Neuronal stem cell (in vitro differentiated cells): Measurements from ENCODE around the gene TOMM22.

Experiments
- DNase-seq: peaks from one replicate; pipeline ENCODE4 v3.0.0-alpha.2; 2013; ENCODE audit warnings: low spot score
- H2AFZ ChIP-seq: one replicate; pipeline ENCODE4 v1.6.1; 2013; ENCODE audit warnings: mild to moderate bottlenecking, low read length, inconsistent platforms
- H2AK5ac ChIP-seq: 2 replicates; pipeline ENCODE4 v1.6.1; 2013; ENCODE audit warnings: low read depth, mild to moderate bottlenecking, inconsistent platforms, low read length, moderate library complexity, mixed read lengths
- H2BK120ac ChIP-seq: 2 replicates; pipeline ENCODE4 v1.6.1; 2013; ENCODE audit warnings: low read depth, mild to moderate bottlenecking, inconsistent platforms, low read length, moderate library complexity, mixed read lengths
- H2BK12ac ChIP-seq: one replicate; pipeline ENCODE4 v1.6.1; 2013; ENCODE audit warnings: low read length, inconsistent platforms
- H2BK15ac ChIP-seq: 2 replicates; pipeline ENCODE4 v1.6.1; 2013; ENCODE audit warnings: mild to moderate bottlenecking, low read length, inconsistent platforms, mixed read lengths
- H2BK5ac ChIP-seq: one replicate; pipeline ENCODE4 v1.6.1; 2013; ENCODE audit warnings: inconsistent platforms, mild to moderate bottlenecking, low read length, moderate library complexity
- H3K14ac ChIP-seq: one replicate; pipeline ENCODE4 v1.6.1; 2013; ENCODE audit warnings: low read length, inconsistent platforms
- H3K18ac ChIP-seq: 2 replicates; pipeline ENCODE4 v1.6.1; 2013; ENCODE audit warnings: low read length, inconsistent platforms
- H3K23ac ChIP-seq: 2 replicates; pipeline ENCODE4 v1.6.1; 2013; ENCODE audit warnings: low read depth, mild to moderate bottlenecking, mixed read lengths, low read length, inconsistent platforms; ENCODE audit not compliant: poor library complexity
- H3K27ac ChIP-seq: replicated peaks from 3 replicates; pipeline ENCODE4 v1.5.1; 2013; ENCODE audit warnings: low read length, inconsistent platforms
- H3K27me3 ChIP-seq, 3 experiments: 2 replicates each; pipeline ENCODE4 v1.6.1; 2013; ENCODE audit warnings: low read length in 3 of 3, mild to moderate bottlenecking in 2 of 3, inconsistent platforms in 1 of 3, low read depth in 1 of 3, mixed read lengths in 1 of 3, moderate library complexity in 1 of 3; ENCODE audit not compliant: control insufficient read depth in 3 of 3, insufficient read depth in 3 of 3
- H3K36me3 ChIP-seq, 2 donors: replicated peaks in 1 of 2; 2 replicates each; pipeline ENCODE4 v1.6.1; 2013; ENCODE audit warnings: low read length in 2 of 2; ENCODE audit not compliant: control insufficient read depth in 2 of 2, insufficient read depth in 2 of 2
- H3K4ac ChIP-seq: 2 replicates; pipeline ENCODE4 v1.6.1; 2013; ENCODE audit warnings: inconsistent platforms, mild to moderate bottlenecking, low read length, moderate library complexity
- H3K4me1 ChIP-seq, 2 donors: 1 replicate in 1 of 2; 2 replicates in 1 of 2; pipeline ENCODE4 v1.6.1; 2013; ENCODE audit warnings: low read length in 2 of 2, low read depth in 1 of 2; ENCODE audit not compliant: control insufficient read depth in 2 of 2, insufficient read depth in 1 of 2
- H3K4me2 ChIP-seq: one replicate; pipeline ENCODE4 v1.6.1; 2013; ENCODE audit warnings: mild to moderate bottlenecking, low read length, inconsistent platforms; ENCODE audit not compliant: insufficient read depth, poor library complexity, severe bottlenecking
- H3K4me3 ChIP-seq, 2 donors: 2 replicates each; pipeline ENCODE4 v1.5.1; 2013; ENCODE audit warnings: low read length in 2 of 2, mild to moderate bottlenecking in 2 of 2, inconsistent platforms in 1 of 2, moderate library complexity in 1 of 2
- H3K79me1 ChIP-seq: one replicate; pipeline ENCODE4 v1.6.1; 2013; ENCODE audit warnings: low read depth, mild to moderate bottlenecking, inconsistent platforms, low read length, moderate library complexity
- H3K9ac ChIP-seq: one replicate; pipeline ENCODE4 v1.6.1; 2013; ENCODE audit warnings: mild to moderate bottlenecking, low read depth, low read length, inconsistent platforms; ENCODE audit not compliant: poor library complexity
- H3K9me3 ChIP-seq, 2 donors: replicated peaks in 1 of 2; 2 replicates each; pipeline versions ENCODE3 to v1.6.1; 2013; ENCODE audit warnings: low read length in 2 of 2, mild to moderate bottlenecking in 2 of 2, inconsistent platforms in 1 of 2, low read depth in 1 of 2, mixed read lengths in 1 of 2, moderate library complexity in 1 of 2; ENCODE audit not compliant: control insufficient read depth in 2 of 2, insufficient read depth in 1 of 2
- H4K8ac ChIP-seq: one replicate; pipeline ENCODE4 v1.6.1; 2013; ENCODE audit warnings: low read depth, mild to moderate bottlenecking, inconsistent platforms, low read length, moderate library complexity
- H4K91ac ChIP-seq: one replicate; pipeline ENCODE4 v1.6.1; 2013; ENCODE audit warnings: low read length, low read depth, mild to moderate bottlenecking, inconsistent platforms; ENCODE audit not compliant: poor library complexity
- WGBS, 2 donors: extraction: QIAGEN DNeasy Blood & Tissue Kit; methylation state at CpG; one replicate each; pipeline ENCODE4 v1.1.7; 2013; ENCODE audit warnings: missing lambda C conversion rate in 2 of 2, mixed read lengths in 1 of 2; ENCODE audit not compliant: insufficient read length in 2 of 2, insufficient replicate concordance in 1 of 2; ENCODE audit errors: extremely low coverage in 2 of 2; 5-methylcytosine and 5-hydroxymethylcytosine counted together

The TOMM22 gene

DNA sequence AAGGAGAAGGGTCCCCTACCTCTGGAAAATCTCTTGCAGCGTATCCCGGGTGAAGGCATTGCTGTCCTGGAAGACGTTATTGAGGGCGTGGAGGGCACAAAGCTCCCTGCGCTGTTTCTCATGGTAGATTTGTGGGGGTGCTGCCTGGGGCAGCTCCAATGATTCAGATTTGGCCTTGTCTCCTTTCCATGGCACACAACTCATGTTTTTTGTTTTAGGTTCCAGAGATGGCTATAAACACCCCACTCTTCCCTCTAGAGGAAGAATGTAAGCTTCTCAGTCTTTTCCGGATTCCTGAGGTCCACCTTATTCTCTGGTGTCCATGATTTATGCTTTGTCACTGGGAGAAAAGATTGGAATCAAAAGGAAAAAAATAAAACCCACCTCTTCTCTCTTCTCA is 18.0 kb downstream of the TOMM22 start:
- no peak overlapping the region for H3K27ac ChIP-seq

DNA sequence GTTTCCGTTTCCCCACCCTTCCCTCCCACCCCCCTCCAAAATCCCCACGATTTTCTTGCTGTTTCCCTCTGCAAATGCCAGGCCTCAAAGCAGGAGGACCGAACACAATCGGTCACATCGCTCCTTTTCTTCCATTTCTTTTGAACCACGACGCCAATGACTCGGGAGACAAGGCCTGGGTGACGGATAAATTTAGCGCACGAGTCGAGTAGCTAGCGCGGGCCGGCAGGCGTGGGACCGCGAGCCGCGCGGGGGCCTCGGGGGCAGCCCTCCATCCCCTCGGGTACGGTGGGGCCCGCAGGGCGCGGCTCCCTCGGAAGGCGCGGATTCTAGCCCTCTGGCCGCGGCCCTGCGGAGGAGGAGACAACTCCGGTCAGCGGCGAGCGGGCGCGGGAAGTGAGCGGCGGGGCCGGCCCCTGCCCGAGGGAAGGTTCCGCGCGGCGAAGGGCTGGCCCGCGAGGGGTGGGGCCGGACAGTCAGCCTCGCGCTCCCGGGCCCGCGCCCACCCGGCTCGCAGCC is 18.6 kb downstream of the TOMM22 start:
- no CpG with 5 or more reads among the region's 57 CpGs for WGBS, 2 donors
- H3K14ac ChIP-seq = peak overlapping the region; percentile 31

More for the DNA sequence above, 18.0 kb downstream of the TOMM22 start:
- no peak overlapping the region for H2BK15ac ChIP-seq
- H3K4me1 ChIP-seq = peaks cover 15 to 37% of the 10 kb centered on the region in 2 donors
- H3K4me2 ChIP-seq = peak overlapping the region; percentile 78
- H3K79me1 ChIP-seq = peaks cover 4% of the 10 kb centered on the region
- DNase-seq = no peak
- H3K4me3 ChIP-seq = peak overlapping the region; percentile 70 to 75
- no peak overlapping the region for H2BK120ac ChIP-seq
- no peak overlapping the region for H4K8ac ChIP-seq
- H3K9ac ChIP-seq = peak overlapping the region; percentile 39
- no CpG with 5 or more reads among the region's 6 CpGs for WGBS, 2 donors
- peaks cover 0 to 39% of the 10 kb centered on the region in 2 donors for H3K36me3 ChIP-seq
- H3K18ac ChIP-seq = no peak overlapping the region
- H3K23ac ChIP-seq = no peak overlapping the region
- no peaks in the 10 kb centered on the region for H3K9me3 ChIP-seq
- no peak overlapping the region for H2AFZ ChIP-seq
- H3K4ac ChIP-seq = no peak overlapping the region
- H2AK5ac ChIP-seq = no peak overlapping the region
- no peak overlapping the region for H2BK12ac ChIP-seq
- no peak overlapping the region for H3K14ac ChIP-seq
- no peaks in the 10 kb centered on the region for H3K27me3 ChIP-seq
- no peak overlapping the region for H2BK5ac ChIP-seq
- H4K91ac ChIP-seq = no peak overlapping the region

DNA sequence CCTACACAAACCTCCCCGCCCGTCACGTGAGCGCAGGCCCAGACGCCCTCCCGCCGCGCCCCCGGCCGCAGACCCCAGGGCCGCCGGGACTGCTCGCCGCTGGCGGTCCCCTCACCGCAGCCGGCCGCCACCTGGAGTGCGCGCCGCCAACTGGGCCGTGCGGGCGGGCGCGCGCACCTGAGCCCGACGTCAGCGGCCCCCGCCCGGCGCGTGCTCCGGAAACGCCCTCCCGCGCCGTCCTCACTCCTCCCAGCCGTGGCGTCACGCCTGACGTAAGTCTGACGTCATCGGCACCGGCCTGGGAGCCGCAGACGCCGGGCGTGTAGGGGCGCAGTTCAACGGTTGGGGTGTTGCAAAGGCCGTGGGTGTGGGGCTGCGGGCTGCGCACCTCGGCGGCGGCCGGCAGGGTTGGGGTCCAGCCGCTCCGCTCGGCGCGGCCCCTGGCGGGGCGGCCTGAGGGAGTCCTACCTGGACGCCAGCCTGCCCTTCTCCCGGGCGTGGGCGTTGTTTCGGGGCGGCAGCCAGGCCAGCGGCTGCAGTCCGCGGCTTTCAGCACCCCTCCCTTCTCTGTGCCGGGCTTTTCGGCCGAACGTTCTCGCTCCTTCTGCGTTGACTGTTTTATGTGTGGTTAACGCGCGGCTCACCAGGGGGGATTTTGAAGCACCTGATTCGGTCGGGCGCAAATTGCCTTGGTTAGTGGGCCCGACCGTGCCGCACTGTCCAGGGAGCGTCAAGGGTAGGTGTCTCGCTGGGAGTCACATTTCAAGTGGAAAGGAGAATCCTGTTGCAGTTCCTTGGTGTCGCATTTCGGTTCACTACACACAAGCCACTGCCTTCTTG is 19.3 kb downstream of the TOMM22 start, which contains the start of gene JOSD1:
Gene JOSD1 (minus strand): TSS at position 155 of the 840 bp plus-strand sequence. CDS start 956 bp downstream, outside the sequence.
- Histone ChIP-seq H3K4me3 (peak within 1 kb of the TSS; percentile 75 to 96), H3K9me3 (no peaks in the 10 kb centered on the region)
- WGBS, 2 donors = no CpG with 5 or more reads among the region's 94 CpGs

More for the DNA sequence above, 18.6 kb downstream of the TOMM22 start:
- H2BK12ac ChIP-seq = no peak overlapping the region
- no peak overlapping the region for H2AK5ac ChIP-seq
- peak overlapping the region; percentile 92 for H3K23ac ChIP-seq
- H3K18ac ChIP-seq = peak overlapping the region; percentile 93
- H3K27ac ChIP-seq = no peak overlapping the region
- H2BK15ac ChIP-seq = peak overlapping the region; percentile 52
- H3K4me1 ChIP-seq = peaks cover 18 to 38% of the 10 kb centered on the region in 2 donors
- no peak overlapping the region for H3K4ac ChIP-seq
- no peak overlapping the region for H4K8ac ChIP-seq
- no peak overlapping the region for H2BK120ac ChIP-seq
- H3K4me3 ChIP-seq = peak overlapping the region; percentile 75 to 96
- H3K36me3 ChIP-seq = peaks cover 0 to 34% of the 10 kb centered on the region in 2 donors
- peak overlapping the region; percentile 82 for H3K4me2 ChIP-seq
- H2BK5ac ChIP-seq = peak overlapping the region; percentile 89
- no peaks in the 10 kb centered on the region for H3K9me3 ChIP-seq
- H3K79me1 ChIP-seq = peaks cover 2% of the 10 kb centered on the region
- H3K9ac ChIP-seq = peak overlapping the region; percentile 94
- H4K91ac ChIP-seq = no peak overlapping the region
- H3K27me3 ChIP-seq = no peaks in the 10 kb centered on the region
- DNase-seq = no peak
- peak overlapping the region; percentile 93 for H2AFZ ChIP-seq

More for the DNA sequence above, 19.3 kb downstream of the TOMM22 start, which contains the start of gene JOSD1:
- H2AK5ac ChIP-seq = peak within 1 kb of the TSS; percentile 2
- H2BK5ac ChIP-seq = peak within 1 kb of the TSS; percentile 89
- peaks cover 0 to 31% of the 10 kb centered on the region in 2 donors for H3K36me3 ChIP-seq
- no peak within 1 kb of the TSS for H3K4ac ChIP-seq
- H2BK120ac ChIP-seq = no peak within 1 kb of the TSS
- peak; percentile 96 for DNase-seq
- H3K79me1 ChIP-seq = peaks cover 2% of the 10 kb centered on the region
- H2BK12ac ChIP-seq = no peak within 1 kb of the TSS
- H3K14ac ChIP-seq = peak within 1 kb of the TSS; percentile 31
- no peak within 1 kb of the TSS for H4K8ac ChIP-seq
- H2BK15ac ChIP-seq = peak within 1 kb of the TSS; percentile 52
- H3K9ac ChIP-seq = peak within 1 kb of the TSS; percentile 94
- peak within 1 kb of the TSS; percentile 92 for H3K23ac ChIP-seq
- H3K4me2 ChIP-seq = peak within 1 kb of the TSS; percentile 82
- no peaks in the 10 kb centered on the region for H3K27me3 ChIP-seq
- H4K91ac ChIP-seq = peak within 1 kb of the TSS; percentile 20
- H3K27ac ChIP-seq = peak within 1 kb of the TSS; percentile 60
- H3K18ac ChIP-seq = peak within 1 kb of the TSS; percentile 95
- peak within 1 kb of the TSS; percentile 93 for H2AFZ ChIP-seq
- H3K4me1 ChIP-seq = peaks cover 18 to 38% of the 10 kb centered on the region in 2 donors
